ENCODE results near the gene GOLGA6A. TPM values are rescaled to one million over a fixed set of nuclear protein-coding genes. Genes with fewer than 3 reads are reported as not detected.
"Not testable (repeated sequence)": the region's sequence is repeated elsewhere in the genome, so short reads cannot be mapped to it uniquely, and the experiment has no call there.

Gene GOLGA6A, protein sequence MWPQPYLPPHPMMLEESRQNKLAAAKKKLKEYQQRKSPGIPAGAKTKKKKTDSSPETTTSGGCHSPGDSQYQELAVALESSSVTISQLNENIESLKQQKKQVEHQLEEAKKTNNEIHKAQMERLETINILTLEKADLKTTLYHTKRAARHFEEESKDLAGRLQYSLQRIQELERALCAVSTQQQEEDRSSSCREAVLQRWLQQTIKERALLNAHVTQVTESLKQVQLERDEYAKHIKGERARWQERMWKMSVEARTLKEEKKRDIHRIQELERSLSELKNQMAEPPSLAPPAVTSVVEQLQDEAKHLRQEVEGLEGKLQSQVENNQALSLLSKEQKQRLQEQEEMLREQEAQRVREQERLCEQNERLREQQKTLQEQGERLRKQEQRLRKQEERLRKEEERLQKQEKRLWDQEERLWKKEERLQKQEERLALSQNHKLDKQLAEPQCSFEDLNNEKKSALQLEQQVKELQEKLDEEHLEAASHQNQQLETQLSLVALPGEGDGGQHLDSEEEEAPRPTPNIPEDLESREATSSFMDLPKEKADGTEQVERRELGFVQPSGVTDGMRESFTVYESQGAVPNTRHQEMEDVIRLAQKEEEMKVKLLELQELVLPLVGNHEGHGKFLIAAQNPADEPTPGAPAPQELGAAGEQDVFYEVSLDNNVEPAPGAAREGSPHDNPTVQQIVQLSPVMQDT
- total RNA-seq (2016; rRNA removed; fragmentation: Illumina TruSeq; extraction: Trizol) (0.04 TPM in 1 of 2 replicates, not detected in the other), polyA plus RNA-seq (2011; rRNA removed) (0.22 TPM in 1 of 2 replicates, not detected in the other), polyA minus RNA-seq (2011; rRNA and poly(A)+ RNA removed; ENCODE audit: low replicate concordance) (not detected in 2 replicates), Bru-seq, nascent RNA (not detected), BruChase-seq, experiment 1, labeled RNA remaining after a 6-hour chase (percentile 16 among the genes with signal in this experiment), BruChase-seq, experiment 2, labeled RNA remaining after a 2-hour chase (percentile 7 among the genes with signal in this experiment)
- total RNA-seq (2016; cell fraction: cytosol; rRNA removed; fragmentation: Illumina TruSeq; extraction: Trizol; ENCODE audit: low read depth): not detected in 2 replicates
- total RNA-seq (2016; cell fraction: insoluble cytoplasmic fraction; rRNA removed; fragmentation: Illumina TruSeq; extraction: Trizol): not detected in 2 replicates
- total RNA-seq (2016; cell fraction: membrane; rRNA removed; fragmentation: Illumina TruSeq; extraction: Trizol): not detected in 2 replicates
- not detected in 2 replicates for total RNA-seq (2016; cell fraction: nucleus; rRNA removed; fragmentation: Illumina TruSeq; extraction: Trizol)
- 0.03 TPM in 1 of 2 replicates, not detected in the other for polyA plus RNA-seq (2011; cell fraction: cytosol; rRNA removed)
- polyA plus RNA-seq (2011; cell fraction: nucleus; rRNA removed): 0.14 and 0.63 TPM in 2 replicates
- 0.11 and 0.31 TPM in 2 replicates for polyA plus RNA-seq (2012)
- polyA plus RNA-seq (2016; cell fraction: cytosol; fragmentation: Illumina TruSeq; extraction: Trizol; ENCODE audit: low read depth): not detected in 2 replicates
- polyA plus RNA-seq (2016; cell fraction: insoluble cytoplasmic fraction; fragmentation: Illumina TruSeq; extraction: Trizol; ENCODE audit: low read depth): not detected in 2 replicates
- polyA plus RNA-seq (2016; cell fraction: membrane; fragmentation: Illumina TruSeq; extraction: Trizol; ENCODE audit: low read depth): not detected in 2 replicates
- not detected in 2 replicates for polyA plus RNA-seq (2016; cell fraction: nucleus; fragmentation: Illumina TruSeq; extraction: Trizol; ENCODE audit: insufficient read depth, low read depth)
- polyA minus RNA-seq (2011; cell fraction: cytosol; rRNA and poly(A)+ RNA removed): not detected in 2 replicates
- not detected in 2 replicates for polyA minus RNA-seq (2011; cell fraction: nucleus; rRNA and poly(A)+ RNA removed)
- long read RNA-seq, experiment 1: 0 reads
- long read RNA-seq, experiment 2: 0 reads

- H3K4me3 ChIP-seq (replicated peaks in 1 of 3; ENCODE audit: insufficient read depth in 1 of 3, low read depth in 2 of 3, low read length in 3 of 3); H3K36me3 ChIP-seq (replicated peaks in 1 of 2; ENCODE audit: control insufficient read depth in 1 of 2, insufficient read depth in 2 of 2, low read length in 2 of 2); H2AFZ ChIP-seq (ENCODE audit: low read length); CTCF ChIA-PET (ENCODE audit: low intra/inter-chr PET ratio, low total read pairs); in situ Hi-C loops (cut with HindIII; ENCODE audit: extremely low pct_ligation_motif_present, low pct_unique_long_range_greater_than_20kb); H3K4me2 ChIP-seq (ENCODE audit: low read depth, low read length); H3K9me3 ChIP-seq (ENCODE audit: low read length); H3K27ac ChIP-seq (ENCODE audit: extremely low read length, insufficient read depth, low read length); H3K27me3 ChIP-seq (ENCODE audit: control insufficient read depth in 1 of 2, insufficient read depth in 2 of 2, low read length in 2 of 2); H3K9ac ChIP-seq (ENCODE audit: insufficient read depth, low read depth, low read length); H4K20me1 ChIP-seq (ENCODE audit: insufficient read depth, low read length); H3K79me2 ChIP-seq (ENCODE audit: insufficient read depth, low read length); POLR2A ChIA-PET; intact Hi-C loops (cut with micrococcal nuclease; ENCODE audit: unreplicated experiment); FAIRE-seq; BruUV-seq (replicated peaks); DNase-seq (ENCODE audit: low spot score); H3K4me1 ChIP-seq (ENCODE audit: insufficient read depth, low read length); ATAC-seq: not testable (repeated sequence)
- WGBS (ENCODE audit: low lambda C conversion rate): no CpG with 5 or more reads among the region's 7 CpGs
These were observed at the start of gene GOLGA6A for GRCh38 chr15:74082450-74082849. TSS of gene GOLGA6A (minus strand) at chr15:74082550. CDS start at chr15:74082509, 41 bp downstream.

Data from HepG2 (cell line).